ENCODE results near the gene NKIRAS2.
A peak's percentile ranks its signal among the peaks of the same experiment; 100 is the strongest.

The NKIRAS2 gene

GRCh38 chr17:42060231-42060630, 40.3 kb downstream of the NKIRAS2 start:
- Histone ChIP-seq H3K4me1 (no peaks in the 10 kb centered on the region), H3K4me3 (ENCODE audit: low read depth, low read length) (no peak overlapping the region), H3K9me3 (no peaks in the 10 kb centered on the region), H3K27me3 (no peaks in the 10 kb centered on the region), H3K36me3 (no peaks in the 10 kb centered on the region)
- DNase-seq: no peak
- no peak for TF ChIP-seq CTCF (IDR thresholded peaks at IDR 0.05; ENCODE audit: low read depth, low read length)

GRCh38 chr17:42061646-42062487, 42.0 kb downstream of the NKIRAS2 start:
- Histone ChIP-seq H3K4me1 (no peaks in the 10 kb centered on the region), H3K27me3 (no peaks in the 10 kb centered on the region), H3K36me3 (no peaks in the 10 kb centered on the region)

GRCh38 chr17:42062681-42063080, 42.8 kb downstream of the NKIRAS2 start:
- peaks cover 3% of the 10 kb centered on the region for H3K4me1 ChIP-seq
- no peak overlapping the region for H3K4me3 ChIP-seq (ENCODE audit: low read depth, low read length)
- DNase-seq: no peak
- no peaks in the 10 kb centered on the region for H3K36me3 ChIP-seq
- no peaks in the 10 kb centered on the region for H3K27me3 ChIP-seq
- no peak for TF ChIP-seq CTCF (IDR thresholded peaks at IDR 0.05; ENCODE audit: low read depth, low read length)
- no peaks in the 10 kb centered on the region for H3K9me3 ChIP-seq

More at GRCh38 chr17:42061646-42062487, 42.0 kb downstream of the NKIRAS2 start:
- DNase-seq: no peak
- Histone ChIP-seq H3K4me3 (ENCODE audit: low read depth, low read length) (no peak overlapping the region), H3K9me3 (no peaks in the 10 kb centered on the region)
- no peak for TF ChIP-seq CTCF (IDR thresholded peaks at IDR 0.05; ENCODE audit: low read depth, low read length)

- H3K36me3 ChIP-seq: no peaks in the 10 kb centered on the region
- H3K4me1 ChIP-seq: peaks cover 9% of the 10 kb centered on the region
- DNase-seq: no peak
- no peak overlapping the region for H3K4me3 ChIP-seq (ENCODE audit: low read depth, low read length)
- H3K9me3 ChIP-seq: no peaks in the 10 kb centered on the region
- no peak for TF ChIP-seq CTCF (IDR thresholded peaks at IDR 0.05; ENCODE audit: low read depth, low read length)
- no peaks in the 10 kb centered on the region for H3K27me3 ChIP-seq
Measured at GRCh38 chr17:42065201-42065600, 45.3 kb downstream of the NKIRAS2 start.

GRCh38 chr17:42067371-42068091, 47.6 kb downstream of the NKIRAS2 start:
- Histone ChIP-seq H3K27me3 (peaks cover 6% of the 10 kb centered on the region; the same call in 1 of the 2 replicates), H3K36me3 (no peaks in the 10 kb centered on the region), H3K4me3 (ENCODE audit: low read depth, low read length) (no peak overlapping the region), H3K9me3 (no peaks in the 10 kb centered on the region), H3K4me1 (peaks cover 9% of the 10 kb centered on the region)
- TF ChIP-seq CTCF (IDR thresholded peaks at IDR 0.05; ENCODE audit: low read depth, low read length): peak; percentile 94
- DNase-seq: peak; percentile 82

- Histone ChIP-seq H3K27me3 (peaks cover 7% of the 10 kb centered on the region; the same call in 1 of the 2 replicates), H3K4me1 (peaks cover 9% of the 10 kb centered on the region), H3K36me3 (no peaks in the 10 kb centered on the region), H3K9me3 (no peaks in the 10 kb centered on the region), H3K4me3 (ENCODE audit: low read depth, low read length) (no peak overlapping the region)
- no peak for TF ChIP-seq CTCF (IDR thresholded peaks at IDR 0.05; ENCODE audit: low read depth, low read length)
- no peak for DNase-seq
Measured at GRCh38 chr17:42068979-42069378, 49.1 kb downstream of the NKIRAS2 start.

Data from BE2C (cell line).